GM12878 (cell line): ENCODE data around the gene MPV17.

Experiments used
- CREB1 ChIP-seq: IDR thresholded peaks from 2 replicates; pipeline ENCODE4 v1.6.1; 2012; ENCODE audit warnings: low read depth, mild to moderate bottlenecking, inconsistent platforms
- HCFC1 ChIP-seq: fragments of 150-350 bp; IDR thresholded peaks from 2 replicates; pipeline ENCODE4 v1.6.1; 2014; ENCODE audit warnings: low read length
- JUNB ChIP-seq: IDR thresholded peaks from 2 replicates; pipeline ENCODE4 v1.6.1; 2016; ENCODE audit warnings: antibody characterized with exemption, mild to moderate bottlenecking
- MTA3 ChIP-seq: IDR thresholded peaks from 2 replicates; pipeline ENCODE4 v1.6.1; 2012; ENCODE audit warnings: low read length, inconsistent platforms, borderline replicate concordance
- NR2C2 ChIP-seq: IDR thresholded peaks from 2 replicates; pipeline ENCODE4 v1.6.1; 2011; ENCODE audit warnings: borderline replicate concordance, low read depth; ENCODE audit not compliant: control insufficient read depth, insufficient read length
- POLR2A ChIP-seq: IDR thresholded peaks from 2 replicates; pipeline ENCODE4 v1.6.1; 2011; ENCODE audit warnings: low read depth, mild to moderate bottlenecking, low read length
- POLR2AphosphoS5 ChIP-seq: IDR thresholded peaks from 2 replicates; pipeline ENCODE4 v1.6.1; 2011; ENCODE audit warnings: mild to moderate bottlenecking, low read length, inconsistent platforms
- RFX5 ChIP-seq: IDR thresholded peaks from 2 replicates; pipeline ENCODE4 v1.6.1; 2011; ENCODE audit warnings: low read depth, low read length, improper control_type of control experiment
- SIN3A ChIP-seq: IDR thresholded peaks from 2 replicates; pipeline ENCODE4 v1.6.1; 2012; ENCODE audit warnings: low read depth, low read length, improper control_type of control experiment
- TCF7 ChIP-seq: IDR thresholded peaks from 2 replicates; pipeline ENCODE4 v1.6.1; 2014; ENCODE audit warnings: antibody characterized with exemption, borderline replicate concordance
- TF ChIP-seq, protein P1 (sequence below): fragments of 450-650 bp; IDR thresholded peaks from 2 replicates; pipeline ENCODE4 v1.6.1; 2016; ENCODE audit warnings: mild to moderate bottlenecking
- TF ChIP-seq, protein P2 (sequence below): IDR thresholded peaks from 2 replicates; pipeline ENCODE4 v1.6.1; 2012; ENCODE audit warnings: low read depth, low read length, improper control_type of control experiment
- TF ChIP-seq, protein P3 (sequence below): IDR thresholded peaks from 2 replicates; pipeline ENCODE4 v1.6.1; 2012; ENCODE audit warnings: improper control_type of control experiment, low read depth, low read length; ENCODE audit not compliant: insufficient replicate concordance
- TF ChIP-seq, protein P4 (sequence below): IDR thresholded peaks from 2 replicates; pipeline ENCODE4 v1.6.1; 2012; ENCODE audit warnings: low read length, inconsistent platforms

DNA sequence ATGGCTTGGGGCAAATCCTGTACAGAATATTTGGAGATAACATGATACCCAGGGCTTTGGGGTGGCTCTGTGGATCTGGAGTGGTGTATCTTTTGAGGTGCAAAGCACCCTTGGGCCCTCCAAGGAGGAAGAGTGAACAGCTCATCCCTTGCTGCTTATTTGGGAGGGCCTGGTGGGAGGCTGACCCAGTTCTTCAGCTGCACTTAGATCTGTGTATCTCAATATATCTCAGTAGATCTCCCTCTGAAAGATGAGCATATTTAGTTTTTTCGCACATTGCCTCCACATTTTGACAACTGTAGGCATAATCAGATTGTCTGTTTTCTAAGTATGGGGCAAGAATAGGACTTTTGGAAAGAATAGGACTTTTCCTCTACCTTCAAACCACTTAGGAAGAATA, 37.9 kb downstream of the MPV17 start:
- TF ChIP-seq JUNB (no peak), POLR2A (no peak), TCF7 (no peak), NR2C2 (no peak), MTA3 (no peak), SIN3A (no peak), CREB1 (no peak), HCFC1 (no peak), RFX5 (no peak), POLR2AphosphoS5 (no peak)
- TF ChIP-seq, protein P1, sequence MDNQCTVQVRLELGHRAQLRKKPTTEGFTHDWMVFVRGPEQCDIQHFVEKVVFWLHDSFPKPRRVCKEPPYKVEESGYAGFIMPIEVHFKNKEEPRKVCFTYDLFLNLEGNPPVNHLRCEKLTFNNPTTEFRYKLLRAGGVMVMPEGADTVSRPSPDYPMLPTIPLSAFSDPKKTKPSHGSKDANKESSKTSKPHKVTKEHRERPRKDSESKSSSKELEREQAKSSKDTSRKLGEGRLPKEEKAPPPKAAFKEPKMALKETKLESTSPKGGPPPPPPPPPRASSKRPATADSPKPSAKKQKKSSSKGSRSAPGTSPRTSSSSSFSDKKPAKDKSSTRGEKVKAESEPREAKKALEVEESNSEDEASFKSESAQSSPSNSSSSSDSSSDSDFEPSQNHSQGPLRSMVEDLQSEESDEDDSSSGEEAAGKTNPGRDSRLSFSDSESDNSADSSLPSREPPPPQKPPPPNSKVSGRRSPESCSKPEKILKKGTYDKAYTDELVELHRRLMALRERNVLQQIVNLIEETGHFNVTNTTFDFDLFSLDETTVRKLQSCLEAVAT = no peak
- TF ChIP-seq, protein P2, sequence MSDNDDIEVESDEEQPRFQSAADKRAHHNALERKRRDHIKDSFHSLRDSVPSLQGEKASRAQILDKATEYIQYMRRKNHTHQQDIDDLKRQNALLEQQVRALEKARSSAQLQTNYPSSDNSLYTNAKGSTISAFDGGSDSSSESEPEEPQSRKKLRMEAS = no peak
- TF ChIP-seq, protein P3, sequence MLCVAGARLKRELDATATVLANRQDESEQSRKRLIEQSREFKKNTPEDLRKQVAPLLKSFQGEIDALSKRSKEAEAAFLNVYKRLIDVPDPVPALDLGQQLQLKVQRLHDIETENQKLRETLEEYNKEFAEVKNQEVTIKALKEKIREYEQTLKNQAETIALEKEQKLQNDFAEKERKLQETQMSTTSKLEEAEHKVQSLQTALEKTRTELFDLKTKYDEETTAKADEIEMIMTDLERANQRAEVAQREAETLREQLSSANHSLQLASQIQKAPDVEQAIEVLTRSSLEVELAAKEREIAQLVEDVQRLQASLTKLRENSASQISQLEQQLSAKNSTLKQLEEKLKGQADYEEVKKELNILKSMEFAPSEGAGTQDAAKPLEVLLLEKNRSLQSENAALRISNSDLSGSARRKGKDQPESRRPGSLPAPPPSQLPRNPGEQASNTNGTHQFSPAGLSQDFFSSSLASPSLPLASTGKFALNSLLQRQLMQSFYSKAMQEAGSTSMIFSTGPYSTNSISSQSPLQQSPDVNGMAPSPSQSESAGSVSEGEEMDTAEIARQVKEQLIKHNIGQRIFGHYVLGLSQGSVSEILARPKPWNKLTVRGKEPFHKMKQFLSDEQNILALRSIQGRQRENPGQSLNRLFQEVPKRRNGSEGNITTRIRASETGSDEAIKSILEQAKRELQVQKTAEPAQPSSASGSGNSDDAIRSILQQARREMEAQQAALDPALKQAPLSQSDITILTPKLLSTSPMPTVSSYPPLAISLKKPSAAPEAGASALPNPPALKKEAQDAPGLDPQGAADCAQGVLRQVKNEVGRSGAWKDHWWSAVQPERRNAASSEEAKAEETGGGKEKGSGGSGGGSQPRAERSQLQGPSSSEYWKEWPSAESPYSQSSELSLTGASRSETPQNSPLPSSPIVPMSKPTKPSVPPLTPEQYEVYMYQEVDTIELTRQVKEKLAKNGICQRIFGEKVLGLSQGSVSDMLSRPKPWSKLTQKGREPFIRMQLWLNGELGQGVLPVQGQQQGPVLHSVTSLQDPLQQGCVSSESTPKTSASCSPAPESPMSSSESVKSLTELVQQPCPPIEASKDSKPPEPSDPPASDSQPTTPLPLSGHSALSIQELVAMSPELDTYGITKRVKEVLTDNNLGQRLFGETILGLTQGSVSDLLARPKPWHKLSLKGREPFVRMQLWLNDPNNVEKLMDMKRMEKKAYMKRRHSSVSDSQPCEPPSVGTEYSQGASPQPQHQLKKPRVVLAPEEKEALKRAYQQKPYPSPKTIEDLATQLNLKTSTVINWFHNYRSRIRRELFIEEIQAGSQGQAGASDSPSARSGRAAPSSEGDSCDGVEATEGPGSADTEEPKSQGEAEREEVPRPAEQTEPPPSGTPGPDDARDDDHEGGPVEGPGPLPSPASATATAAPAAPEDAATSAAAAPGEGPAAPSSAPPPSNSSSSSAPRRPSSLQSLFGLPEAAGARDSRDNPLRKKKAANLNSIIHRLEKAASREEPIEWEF = no peak
- TF ChIP-seq, protein P4, sequence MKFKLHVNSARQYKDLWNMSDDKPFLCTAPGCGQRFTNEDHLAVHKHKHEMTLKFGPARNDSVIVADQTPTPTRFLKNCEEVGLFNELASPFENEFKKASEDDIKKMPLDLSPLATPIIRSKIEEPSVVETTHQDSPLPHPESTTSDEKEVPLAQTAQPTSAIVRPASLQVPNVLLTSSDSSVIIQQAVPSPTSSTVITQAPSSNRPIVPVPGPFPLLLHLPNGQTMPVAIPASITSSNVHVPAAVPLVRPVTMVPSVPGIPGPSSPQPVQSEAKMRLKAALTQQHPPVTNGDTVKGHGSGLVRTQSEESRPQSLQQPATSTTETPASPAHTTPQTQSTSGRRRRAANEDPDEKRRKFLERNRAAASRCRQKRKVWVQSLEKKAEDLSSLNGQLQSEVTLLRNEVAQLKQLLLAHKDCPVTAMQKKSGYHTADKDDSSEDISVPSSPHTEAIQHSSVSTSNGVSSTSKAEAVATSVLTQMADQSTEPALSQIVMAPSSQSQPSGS = no peak
